T-helper 1 cell treated with Interleukin-12 subunit alpha and Interleukin-12 subunit beta and Interleukin-4 antibody, amounts not matched to agents 30 ng/mL and 1 ng/mL, for 36 hours (primary cell): ENCODE results near the gene SLC29A2. TPM values are rescaled to one million over a fixed set of nuclear protein-coding genes. Genes with fewer than 3 reads are reported as not detected.
"Not testable (repeated sequence)": the region's sequence is repeated elsewhere in the genome, so short reads cannot be mapped to it uniquely, and the experiment has no call there.

Experiments
- intact Hi-C: fragments of 100-400 bp; cut with micrococcal nuclease; formaldehyde crosslinking; loops from one replicate; pipeline ENCODE4 v1.15.1; 2024
- total RNA-seq: library from RNA; stranded (reverse); gene quantifications from 2 replicates; pipeline ENCODE4 v1.2.3, GENCODE V29; 2022

The SLC29A2 gene
- total RNA-seq, 1 donor from 2014 or later = 6.1 TPM

DNA sequence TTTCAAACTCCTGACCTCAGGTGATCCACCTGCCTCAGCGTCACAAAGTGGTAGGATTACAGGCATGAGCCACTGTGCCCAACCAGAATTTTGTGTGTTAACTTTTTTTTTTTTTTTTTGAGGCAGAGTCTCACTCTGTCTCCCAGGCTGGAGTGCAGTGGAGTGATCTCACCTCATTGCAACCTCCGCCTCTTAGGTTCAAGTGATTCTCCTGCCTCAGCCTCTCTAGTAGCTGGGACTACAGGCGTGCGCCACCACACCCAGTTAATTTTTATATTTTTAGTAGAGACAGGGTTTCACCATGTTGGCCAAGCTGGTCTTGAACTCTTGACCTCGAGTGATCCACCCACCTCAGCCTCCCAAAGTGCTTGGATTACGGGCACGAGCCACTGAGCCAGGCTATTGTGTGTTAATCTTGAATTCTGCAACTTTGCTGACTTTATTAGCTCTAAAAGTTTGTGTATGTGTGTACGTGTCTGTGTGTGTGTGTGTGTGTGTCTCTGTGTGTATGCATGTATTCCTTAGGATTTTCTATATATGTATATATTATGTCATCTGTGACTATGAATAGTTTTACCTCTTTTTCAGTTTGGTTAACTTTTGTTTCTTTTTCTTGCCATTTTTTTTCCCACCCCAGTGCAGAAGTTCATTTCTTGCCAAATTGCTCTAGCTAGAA, 20.9 kb downstream of the SLC29A2 start:
- intact Hi-C loops = not testable (repeated sequence)

DNA sequence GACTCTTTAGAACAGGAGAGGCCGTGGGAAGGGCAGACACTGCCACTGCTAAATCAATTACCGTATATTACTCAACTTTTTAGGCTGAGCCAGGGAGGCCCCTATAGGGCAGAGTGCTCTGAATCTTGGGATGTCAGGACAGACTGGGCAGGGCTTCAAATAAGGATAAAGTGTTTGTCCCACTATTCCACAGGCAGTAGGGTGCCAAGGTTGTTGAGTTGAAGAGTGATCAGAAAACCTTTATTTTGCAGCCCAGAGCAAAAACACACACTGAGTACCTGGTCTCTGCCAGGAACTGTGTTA, 22.5 kb downstream of the SLC29A2 start:
- intact Hi-C loops = loop anchor here (2.0 to 10.0 kb wide), 3 partner anchors 16 to 1224 kb away; partner anchors contain the start of genes FAU, MRPL49 and SF3B2

DNA sequence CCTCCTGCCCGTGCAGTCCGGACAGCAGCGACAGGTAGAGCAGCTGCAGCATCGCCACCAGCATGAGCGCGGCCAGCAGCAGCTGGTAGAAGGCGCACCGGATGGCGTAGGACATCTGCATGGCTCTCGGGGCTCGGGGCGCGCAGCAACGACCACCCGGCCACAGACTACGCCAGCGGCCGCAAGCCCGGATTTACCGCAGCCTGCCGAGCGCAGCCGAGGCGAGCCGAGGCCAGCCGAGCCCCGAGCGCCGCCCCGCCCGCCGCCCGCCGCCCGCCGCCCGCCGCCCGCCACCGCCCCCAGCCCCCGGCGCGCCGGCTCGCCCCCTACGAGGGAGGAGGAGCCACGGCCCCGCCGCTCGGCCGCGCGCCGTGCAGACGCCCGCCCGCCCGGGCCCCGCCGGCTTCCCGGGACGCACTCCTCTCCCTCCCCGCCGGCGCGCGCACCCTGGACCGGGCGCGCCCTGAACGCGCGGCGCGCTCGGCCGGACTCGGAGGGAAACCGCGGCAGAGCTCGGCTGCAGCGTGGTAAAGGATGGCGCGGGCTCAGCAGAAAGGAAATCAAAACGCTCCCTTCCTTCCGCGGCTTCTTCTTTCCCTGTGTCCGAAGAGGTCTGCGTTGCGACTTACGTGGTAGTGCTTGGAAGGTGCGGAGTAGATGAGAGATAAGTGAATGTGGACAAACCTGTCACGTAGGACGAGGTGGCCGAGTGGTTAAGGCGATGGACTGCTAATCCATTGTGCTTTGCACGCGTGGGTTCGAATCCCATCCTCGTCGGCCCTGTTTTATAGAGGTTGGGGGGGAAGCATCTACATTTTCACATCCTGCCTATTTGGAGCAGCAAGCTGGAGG, 23.9 kb downstream of the SLC29A2 start, which contains the start of gene B4GAT1:
Gene B4GAT1, minus strand, starts transcription at position 205 of the 852 bp plus-strand sequence. Its CDS starts 84 bp downstream, at position 121.
- intact Hi-C loops = loop anchor here (1.0 to 10.0 kb wide), 4 partner anchors 17 to 1223 kb away; partner anchors contain the start of genes FAU, MRPL49 and SF3B2

DNA sequence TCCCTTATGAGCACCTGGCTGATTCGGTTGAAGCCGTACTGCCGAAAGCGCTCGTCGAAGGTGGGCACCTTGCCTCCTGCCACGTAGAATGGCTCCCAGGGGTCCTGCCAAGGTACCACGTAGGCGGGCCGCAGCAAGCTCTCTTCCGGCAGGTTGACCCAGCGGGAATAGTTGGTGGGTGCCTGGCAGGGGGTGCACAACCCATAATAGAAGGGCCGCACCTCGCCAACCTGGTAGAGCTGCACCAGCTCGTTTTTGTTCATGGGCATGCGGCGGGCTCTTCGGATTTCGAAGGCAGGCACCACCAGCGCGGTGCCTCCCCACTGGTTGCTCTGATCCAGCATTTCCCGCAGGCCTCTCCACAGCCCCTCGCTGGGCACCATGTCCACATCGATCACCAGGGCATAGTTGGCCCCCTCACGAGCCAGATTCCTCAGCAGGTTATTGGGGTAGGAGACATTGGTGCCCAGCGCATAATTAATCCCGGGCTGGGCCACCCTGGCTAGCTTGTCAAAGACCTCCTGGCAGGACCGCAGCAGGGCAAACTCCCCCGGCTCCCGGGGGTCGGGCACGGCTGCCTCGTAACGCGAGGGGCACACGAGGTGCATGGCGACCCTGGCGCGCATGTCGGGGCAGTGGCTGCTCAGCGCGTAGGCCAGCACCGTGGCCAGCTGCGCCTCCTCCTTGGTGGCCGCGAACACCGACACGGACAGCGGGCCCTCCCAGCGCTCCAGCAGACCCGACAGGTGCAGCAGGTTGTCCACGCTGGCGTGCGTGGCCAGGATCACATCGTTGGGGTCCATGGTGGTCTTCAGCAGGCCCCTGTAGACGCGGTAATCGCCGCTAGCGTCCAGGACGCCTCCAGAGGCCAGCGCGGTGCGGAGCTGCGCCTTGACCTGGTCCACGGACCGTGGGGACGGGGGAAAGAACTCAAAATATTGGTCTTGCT, 24.8 kb downstream of the SLC29A2 start:
- intact Hi-C loops = loop anchor here (5.0 to 10.0 kb wide), 2 partner anchors 294 to 1222 kb away; partner anchors contain the start of genes FAU, MRPL49 and SF3B2

DNA sequence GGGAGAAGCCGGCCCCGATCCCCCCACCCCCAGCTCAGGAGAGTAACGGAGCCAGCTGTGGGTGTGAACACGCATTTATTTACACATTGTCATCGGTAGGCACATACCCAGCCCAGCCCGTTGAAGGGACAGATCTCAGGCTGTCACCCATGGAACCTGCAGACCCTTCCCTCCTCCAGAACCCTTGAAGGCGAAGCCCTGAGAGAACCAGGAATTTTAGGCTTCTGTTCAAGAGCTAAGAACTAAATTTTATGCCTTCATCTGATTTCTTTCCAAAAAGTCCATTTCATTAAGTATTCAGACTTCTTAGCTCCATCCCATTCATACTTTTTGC, 26.3 kb downstream of the SLC29A2 start:
- intact Hi-C loops = loop anchor here (1.0 to 10.0 kb wide), 11 partner anchors 17 to 1220 kb away; partner anchors contain the start of genes FAU, MRPL49, RAB1B and RCE1

DNA sequence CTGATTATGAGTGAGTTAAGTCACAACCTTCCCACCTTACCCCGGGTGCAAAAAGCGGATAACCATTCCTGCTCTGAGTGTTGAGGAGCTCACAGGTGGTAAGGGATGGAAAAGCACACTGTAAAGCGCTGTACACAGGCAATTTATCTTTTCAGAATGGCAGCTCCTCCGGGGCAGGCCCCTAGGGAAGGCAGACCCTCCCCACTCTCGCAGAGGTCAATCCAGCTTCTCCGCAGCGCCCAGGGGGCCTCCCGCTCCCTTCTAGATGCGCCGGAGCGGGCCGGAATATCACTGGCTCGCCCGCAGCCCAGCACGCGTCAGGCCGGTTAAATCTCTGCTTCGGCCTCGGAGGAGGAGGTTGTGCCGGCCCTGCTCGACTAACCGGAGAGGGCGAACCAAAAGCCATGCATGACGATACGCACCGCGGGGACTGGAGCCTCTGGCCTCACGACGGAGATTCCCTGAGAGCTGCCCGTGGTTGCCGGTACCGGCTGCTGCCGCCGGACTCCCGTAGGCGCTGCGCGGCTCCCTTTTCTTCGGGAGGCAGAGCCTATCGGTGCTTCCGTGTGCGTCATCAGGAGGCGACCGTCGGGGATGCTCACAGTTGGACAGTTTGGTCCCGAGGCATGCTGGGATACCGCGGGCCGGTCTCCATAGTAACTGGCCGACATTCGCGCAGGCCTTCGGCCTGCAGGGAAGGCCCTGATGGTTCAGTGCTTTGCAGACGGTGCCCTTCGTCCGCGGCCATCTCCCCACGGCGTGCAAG, 26.8 kb downstream of the SLC29A2 start, which contains the start of gene BRMS1:
Gene BRMS1, minus strand, starts transcription at position 555 of the 766 bp plus-strand sequence. CDS start 2,870 bp downstream, outside the sequence.
- intact Hi-C loops = loop anchor here (1.0 to 10.0 kb wide), 12 partner anchors 16 to 1220 kb away; partner anchors contain the start of genes DPP3, FAU, MRPL49 and RAB1B

DNA sequence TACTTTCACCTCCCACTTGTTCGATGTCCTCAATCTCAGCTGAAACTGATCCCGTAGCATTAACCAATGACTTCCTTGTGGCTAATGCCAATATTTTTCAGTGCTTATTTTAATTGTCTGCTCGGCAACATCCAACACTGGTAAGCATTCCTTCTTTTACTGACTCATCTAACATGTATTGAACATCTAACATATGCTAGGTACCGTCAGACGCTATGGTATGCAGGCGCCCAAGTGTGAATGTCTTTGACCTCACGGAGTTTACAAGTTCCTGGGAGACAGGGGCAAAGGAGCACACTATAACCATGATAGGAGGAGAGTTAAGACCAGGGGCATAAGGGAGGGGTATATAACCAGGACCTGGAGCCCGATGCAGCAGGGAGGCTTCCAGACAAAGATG, 28.4 kb downstream of the SLC29A2 start:
- intact Hi-C loops = loop anchor here (10.0 kb wide), 1 partner anchor 1218 kb away; the partner anchor contains the start of genes FAU and MRPL49

DNA sequence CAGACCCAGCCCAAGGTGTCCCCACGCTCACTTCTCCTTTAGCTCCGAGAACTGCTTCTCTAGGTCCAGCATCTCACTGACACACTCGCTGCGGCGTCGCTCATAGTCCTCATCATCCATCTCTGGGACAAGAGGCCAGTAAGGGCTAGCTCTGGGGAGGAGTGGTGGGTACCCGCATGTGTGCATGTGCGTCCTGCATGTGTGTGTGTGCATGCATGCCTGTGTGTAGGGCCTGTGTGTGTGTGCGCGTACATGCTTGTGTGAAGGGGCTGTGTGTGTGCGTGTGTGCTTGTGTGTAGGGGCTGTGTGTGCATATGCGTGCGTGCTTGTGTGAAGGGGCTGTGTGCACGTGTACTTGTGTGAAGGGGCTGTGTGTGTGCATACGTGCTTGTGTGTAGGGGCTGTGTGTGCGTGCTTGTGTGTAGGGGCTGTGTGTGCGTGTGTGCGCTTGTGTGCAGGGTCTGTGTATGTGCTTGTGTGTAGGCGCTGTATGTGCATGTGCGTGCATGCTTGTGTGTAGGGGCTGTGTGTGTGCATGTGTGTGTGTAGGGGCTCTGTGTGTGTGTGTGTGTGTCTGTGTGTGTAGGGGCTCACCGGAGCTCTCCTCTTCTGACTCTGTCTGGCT, 29.9 kb downstream of the SLC29A2 start:
- intact Hi-C loops = loop anchor here (10.0 kb wide), 1 partner anchor 1217 kb away; the partner anchor contains the start of genes FAU and MRPL49

DNA sequence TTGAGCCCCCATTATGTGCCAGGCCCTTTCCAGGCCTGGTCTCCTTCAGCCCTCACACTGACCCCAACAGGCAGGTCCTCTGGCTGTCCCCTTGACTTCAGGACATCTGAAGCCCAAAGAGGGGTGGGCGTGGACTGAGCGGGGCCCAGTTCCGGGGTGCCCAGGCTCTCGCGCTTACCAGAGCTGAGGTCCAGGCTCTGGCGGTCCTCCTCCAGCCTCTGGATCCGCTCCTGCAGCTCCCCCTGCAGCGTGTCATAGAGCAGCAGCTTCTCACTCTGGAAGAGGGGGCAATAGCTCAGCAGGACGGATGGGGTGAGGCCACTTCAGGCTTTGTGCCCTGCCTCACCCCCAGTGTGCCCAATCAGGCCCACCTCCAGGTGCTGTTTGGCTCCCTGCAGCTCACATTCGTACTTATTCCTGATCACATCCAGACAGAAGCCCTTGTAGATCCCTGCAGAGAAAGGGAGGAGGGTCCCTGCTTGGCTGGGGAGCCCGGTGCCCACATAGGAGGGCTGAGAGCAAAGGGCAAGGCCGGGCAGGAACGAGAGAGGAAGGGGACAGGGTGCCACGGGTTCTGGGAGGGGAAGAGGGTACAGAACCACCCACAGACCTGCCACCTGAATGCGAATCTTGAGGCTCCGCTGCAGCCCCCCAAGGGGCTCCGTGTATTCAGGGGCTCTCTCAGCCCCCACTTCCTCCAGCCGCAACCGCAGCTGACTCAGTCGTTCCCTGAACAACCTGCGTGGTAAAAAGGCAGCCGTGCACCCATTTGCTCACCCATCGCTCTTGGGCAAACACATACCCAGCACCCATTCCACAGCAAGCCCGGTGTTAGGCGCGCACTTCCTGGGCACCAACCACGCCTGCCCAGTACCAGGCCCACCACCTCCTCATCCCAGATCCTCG, 30.7 kb downstream of the SLC29A2 start:
- intact Hi-C loops = loop anchor here (10.0 kb wide), 1 partner anchor 1216 kb away; the partner anchor contains the start of genes FAU and MRPL49

DNA sequence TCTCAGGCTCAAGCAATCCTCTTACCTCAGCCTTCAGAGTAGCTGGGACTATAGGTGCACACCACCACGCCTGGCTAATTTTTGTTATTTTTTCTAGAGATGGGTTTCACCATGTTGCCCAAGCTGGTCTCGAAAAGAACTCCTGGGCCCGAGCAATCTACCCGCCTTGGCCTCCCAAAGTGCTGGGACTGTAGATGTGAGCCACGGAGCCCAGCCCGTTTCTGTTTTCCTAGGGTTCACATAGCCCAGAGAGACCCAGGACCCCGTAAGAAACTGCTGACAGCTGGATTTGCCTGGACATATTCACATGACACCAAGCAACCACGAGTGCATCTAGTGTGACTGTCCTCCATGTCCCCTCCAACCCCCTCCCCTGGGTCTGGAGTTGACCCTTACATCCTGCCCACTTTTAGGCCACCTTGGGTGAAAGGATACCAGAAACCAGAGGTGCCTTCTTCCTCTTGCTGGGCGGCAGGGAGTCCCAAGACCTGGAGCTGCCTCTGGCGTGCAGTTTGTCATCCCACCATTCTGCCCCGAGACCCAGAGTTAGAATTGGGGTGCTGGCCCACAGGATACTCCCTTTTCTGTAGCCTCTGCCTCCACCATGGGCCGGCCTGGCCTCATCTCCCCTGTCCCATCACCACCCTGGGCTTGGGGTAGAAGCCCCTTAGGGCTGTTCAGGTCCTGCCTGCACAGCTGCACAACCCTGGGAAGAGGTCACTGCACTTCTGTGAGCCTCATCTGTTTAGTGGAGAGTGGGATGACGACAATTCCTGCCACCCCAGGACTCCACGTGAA, 31.7 kb downstream of the SLC29A2 start:
- intact Hi-C loops = loop anchor here (10.0 kb wide), 1 partner anchor 1215 kb away; the partner anchor contains the start of genes FAU and MRPL49

DNA sequence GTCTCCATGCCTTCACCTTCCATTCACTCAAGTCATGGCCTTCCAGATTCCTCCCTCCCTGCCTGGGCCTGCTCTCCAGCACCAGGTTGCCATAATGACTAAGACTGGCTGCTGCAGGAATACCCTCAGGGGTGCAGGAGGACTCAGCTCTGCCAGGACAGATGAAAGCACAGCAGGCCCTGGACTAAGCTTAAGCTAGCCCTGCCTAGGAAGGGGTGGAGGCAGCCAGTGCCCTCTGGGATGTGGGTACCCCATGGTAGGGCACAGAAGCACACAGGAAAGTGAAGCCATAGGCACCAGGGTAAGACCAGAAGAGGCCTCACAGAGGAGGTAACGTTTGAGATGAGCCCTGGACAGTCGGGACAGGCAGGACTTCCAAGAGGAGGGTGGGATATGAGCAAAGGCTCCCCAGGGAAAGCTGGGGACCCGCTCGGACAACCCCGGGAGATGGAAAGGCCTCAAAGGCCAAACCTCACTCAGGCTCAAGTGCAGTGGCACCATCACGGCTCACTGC, 32.3 kb downstream of the SLC29A2 start:
- intact Hi-C loops = no loop called here

DNA sequence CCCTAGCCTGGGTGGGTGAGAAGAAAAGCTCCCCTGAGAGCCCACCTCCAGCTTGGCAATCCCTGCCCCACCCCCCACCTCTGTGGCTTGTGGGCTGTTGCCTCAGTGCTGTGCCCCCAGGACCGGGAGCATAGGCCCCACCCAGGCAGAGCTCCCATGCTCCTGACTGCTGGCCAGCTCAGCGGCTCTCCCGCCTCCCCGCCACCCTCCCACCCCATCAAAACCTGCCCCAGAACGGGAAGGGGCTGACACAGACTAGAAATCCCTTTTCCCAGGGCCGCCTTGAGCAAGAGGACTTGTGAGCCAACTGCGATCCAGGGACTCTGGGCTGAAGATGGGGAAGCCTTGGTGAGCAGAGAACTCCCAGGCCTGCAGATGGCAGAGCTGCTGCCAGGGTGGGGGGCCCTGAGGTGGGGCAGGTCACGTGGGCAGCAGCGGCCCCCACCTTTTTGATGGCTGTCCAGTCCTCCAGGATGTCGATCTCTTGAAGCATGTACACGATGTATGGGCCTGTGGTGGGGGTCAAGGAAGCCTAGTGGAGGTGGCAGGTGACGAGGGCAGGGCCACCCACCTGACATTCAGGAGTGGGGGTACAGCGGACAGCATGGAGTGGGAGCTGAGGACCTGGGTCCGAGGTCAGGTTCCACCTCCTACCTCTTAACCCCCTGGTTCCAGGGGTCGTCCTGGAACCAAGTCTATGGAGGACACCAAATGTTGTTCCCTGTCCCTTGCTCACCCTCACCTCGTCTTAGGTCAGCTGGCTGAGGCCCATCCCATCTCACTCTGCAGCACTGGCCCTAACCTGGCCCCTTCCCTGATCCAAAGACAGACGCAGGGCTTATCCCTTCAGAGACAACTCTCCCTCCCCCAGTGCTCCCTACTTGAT, 33.0 kb downstream of the SLC29A2 start:
- intact Hi-C loops = no loop called here

DNA sequence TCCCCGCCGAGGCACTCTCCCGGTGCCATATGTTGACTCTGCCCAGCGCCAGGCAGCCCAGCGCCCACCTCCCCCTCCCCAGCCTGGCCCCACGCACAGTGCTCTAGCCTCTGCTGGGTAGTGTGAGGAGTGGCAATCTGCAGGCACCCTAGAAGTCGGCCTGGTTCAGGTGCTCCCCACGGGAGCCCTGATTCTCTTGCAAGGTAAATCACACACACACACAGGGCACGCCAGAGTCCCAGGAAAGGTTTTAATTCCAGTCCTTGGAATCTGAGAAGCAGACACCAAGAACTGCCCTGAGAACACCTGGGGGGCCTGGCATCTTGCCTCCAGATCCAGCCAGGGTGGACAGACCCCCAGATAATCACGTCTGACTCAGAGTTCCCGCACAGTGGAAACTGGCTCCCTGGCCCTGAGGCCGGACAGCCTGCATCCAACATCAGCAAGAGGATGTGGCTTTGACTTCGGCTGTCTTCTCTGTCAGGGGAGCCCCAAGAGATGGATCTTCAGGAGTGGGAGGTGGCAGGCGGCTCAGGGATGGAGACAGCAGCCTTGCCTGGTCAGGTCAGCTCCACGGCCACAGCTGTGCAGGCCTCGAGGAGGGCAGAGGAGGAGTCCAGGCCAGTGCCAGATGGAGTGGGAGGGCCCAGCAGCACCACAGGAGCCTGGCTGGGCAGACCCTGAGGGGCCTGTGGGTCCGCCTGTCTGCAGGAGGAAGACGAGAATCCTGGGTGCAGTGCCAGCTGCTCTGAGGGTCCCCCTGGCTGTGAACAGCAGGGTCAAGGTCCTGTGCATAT, 34.3 kb downstream of the SLC29A2 start:
- intact Hi-C loops = no loop called here

DNA sequence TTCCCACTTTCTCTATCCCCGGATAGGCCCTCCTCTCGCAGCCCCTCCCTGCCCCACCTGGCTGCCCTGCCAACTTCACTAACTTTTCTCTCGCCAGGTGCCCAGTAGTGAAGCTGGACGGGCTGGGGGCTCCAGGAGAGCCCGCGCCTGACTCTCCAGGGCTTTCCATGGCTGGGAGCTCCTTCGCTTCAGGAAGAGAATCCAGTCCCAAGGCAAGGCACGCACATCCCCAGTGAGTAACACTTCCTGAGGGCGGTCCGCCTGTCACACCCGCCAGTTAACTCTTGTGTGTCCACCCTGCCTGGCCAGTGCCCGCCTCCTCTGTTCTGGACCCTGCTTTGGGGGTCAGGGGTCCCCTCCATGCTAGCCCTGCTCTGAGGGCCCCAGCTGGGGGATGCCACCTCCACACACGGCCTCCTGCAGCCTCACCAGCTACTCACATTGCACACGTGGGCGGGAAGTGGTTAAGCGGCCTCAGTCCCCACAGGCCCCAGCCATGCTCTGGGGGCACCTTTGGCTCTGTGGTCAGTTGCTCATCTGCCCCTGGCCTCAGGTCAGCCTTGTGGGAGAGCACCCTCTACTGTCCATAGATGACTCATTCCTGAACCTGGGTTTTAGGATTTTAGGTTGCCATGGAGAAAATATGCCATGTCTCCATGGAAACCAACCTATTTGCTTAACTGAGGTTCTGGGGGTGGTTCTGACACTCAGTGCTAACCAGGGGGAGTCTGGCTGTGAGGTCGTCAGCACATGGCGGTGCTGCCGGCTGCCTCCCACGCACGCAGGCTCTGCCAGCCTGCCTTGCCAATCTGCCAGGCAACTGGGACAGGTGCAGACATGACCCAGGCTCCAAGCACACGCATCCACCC, 35.1 kb downstream of the SLC29A2 start, which contains the start of gene RIN1:
Gene RIN1, minus strand, starts transcription at position 201 of the 869 bp plus-strand sequence. Its CDS starts 32 bp downstream, at position 169.
- intact Hi-C loops = loop anchor here (1.0 kb wide), 1 partner anchor 8 kb away; no protein-coding TSS in a partner anchor
